ENCODE results near the gene SPINK2. TPM values are rescaled to one million over a fixed set of nuclear protein-coding genes. Genes with fewer than 3 reads are reported as not detected.

The SPINK2 gene
- total and polyA plus RNA-seq, 10 of the 15 experiments (the other 5 are each of a cell fraction or from before 2014, with no cell fraction given), result 0.13 to 1.0 (median 0.61) TPM; not detected in 1

DNA sequence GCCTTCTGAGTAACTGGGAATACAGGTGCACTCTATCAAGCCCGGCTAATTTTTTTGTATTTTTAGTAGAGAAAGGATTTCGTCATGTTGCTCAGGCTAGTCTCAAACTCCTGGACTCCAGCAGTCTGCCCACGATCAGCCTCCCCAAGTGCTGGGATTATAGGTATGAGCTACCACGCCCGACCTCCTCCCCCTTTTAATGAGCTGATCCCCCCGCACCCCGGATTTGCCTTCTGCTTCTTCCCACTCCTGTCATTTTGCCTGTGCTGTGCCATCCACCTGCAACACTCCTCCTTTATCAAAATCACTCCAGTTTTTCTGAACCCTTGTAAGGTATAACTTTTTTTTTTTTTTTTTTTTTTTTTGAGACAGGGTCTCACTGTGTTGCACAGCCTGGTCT lies 33.4 kb downstream of the SPINK2 start (continued):
- TF ChIP-seq, protein P1, sequence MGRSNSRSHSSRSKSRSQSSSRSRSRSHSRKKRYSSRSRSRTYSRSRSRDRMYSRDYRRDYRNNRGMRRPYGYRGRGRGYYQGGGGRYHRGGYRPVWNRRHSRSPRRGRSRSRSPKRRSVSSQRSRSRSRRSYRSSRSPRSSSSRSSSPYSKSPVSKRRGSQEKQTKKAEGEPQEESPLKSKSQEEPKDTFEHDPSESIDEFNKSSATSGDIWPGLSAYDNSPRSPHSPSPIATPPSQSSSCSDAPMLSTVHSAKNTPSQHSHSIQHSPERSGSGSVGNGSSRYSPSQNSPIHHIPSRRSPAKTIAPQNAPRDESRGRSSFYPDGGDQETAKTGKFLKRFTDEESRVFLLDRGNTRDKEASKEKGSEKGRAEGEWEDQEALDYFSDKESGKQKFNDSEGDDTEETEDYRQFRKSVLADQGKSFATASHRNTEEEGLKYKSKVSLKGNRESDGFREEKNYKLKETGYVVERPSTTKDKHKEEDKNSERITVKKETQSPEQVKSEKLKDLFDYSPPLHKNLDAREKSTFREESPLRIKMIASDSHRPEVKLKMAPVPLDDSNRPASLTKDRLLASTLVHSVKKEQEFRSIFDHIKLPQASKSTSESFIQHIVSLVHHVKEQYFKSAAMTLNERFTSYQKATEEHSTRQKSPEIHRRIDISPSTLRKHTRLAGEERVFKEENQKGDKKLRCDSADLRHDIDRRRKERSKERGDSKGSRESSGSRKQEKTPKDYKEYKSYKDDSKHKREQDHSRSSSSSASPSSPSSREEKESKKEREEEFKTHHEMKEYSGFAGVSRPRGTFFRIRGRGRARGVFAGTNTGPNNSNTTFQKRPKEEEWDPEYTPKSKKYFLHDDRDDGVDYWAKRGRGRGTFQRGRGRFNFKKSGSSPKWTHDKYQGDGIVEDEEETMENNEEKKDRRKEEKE (IDR thresholded peaks at IDR 0.05), result no peak

DNA sequence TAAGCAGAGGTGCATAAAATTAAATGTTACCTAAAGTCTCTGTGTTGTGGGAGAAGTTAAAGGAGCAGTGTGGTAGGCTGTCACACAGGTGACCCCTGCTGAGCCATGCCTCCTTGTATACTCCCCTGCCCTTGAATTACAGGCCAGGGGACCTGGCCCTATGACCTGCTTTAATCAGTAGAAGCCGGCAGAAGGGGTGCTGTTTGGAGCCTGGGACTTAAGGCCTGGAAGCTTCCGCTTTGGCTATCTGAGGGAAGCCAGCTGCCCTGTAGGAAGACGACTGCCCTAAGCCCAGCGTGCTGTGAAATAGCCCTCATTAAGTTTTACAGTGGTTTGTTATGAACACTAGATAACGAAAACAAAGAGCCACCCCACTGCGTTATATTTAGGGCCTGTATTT lies 34.1 kb downstream of the SPINK2 start:
- no peak overlapping the region for H2AFZ ChIP-seq (ENCODE audit: control insufficient read depth, low read depth, low read length)
- peaks cover 9% of the 10 kb centered on the region for H3K4me1 ChIP-seq (ENCODE audit: control insufficient read depth, insufficient read depth, low read length)
- DNase-seq (ENCODE audit: low read depth, low spot score) (no peak), FAIRE-seq (no peak), ATAC-seq (no peak; the same call in 2 of the 3 replicates)
- H3K4me2 ChIP-seq (ENCODE audit: control insufficient read depth, insufficient read depth), result no peak overlapping the region
- H3K27me3 ChIP-seq (replicated peaks in 1 of 2; ENCODE audit: control insufficient read depth in 2 of 2, insufficient read depth in 2 of 2, low read length in 1 of 2), result no peaks in the 10 kb centered on the region
- H3K9me3 ChIP-seq (replicated peaks; ENCODE audit: control insufficient read depth, insufficient read depth, low read length), result no peaks in the 10 kb centered on the region; the same call in 2 of the 3 replicates
- in situ Hi-C loops (cut with MboI) (no loop called here), intact Hi-C loops (cut with micrococcal nuclease; ENCODE audit: unreplicated experiment) (no loop called here)
- no peak overlapping the region for H3K4me3 ChIP-seq
- H4K20me1 ChIP-seq (ENCODE audit: control insufficient read depth, insufficient read depth), result no peaks in the 10 kb centered on the region
- ChIA-PET RAD21 (ENCODE audit: unreplicated experiment) (no interaction called here), SMC1A (ENCODE audit: uncharacterized antibody, unreplicated experiment) (no interaction called here), CTCF (no interaction called here), POLR2A (no interaction called here)
- H3K9ac ChIP-seq (ENCODE audit: control insufficient read depth, insufficient read depth, low read length), result no peak overlapping the region
- H3K36me3 ChIP-seq (ENCODE audit: control insufficient read depth in 2 of 2, insufficient read depth in 2 of 2, low read length in 1 of 2), result no peaks in the 10 kb centered on the region
- WGBS (ENCODE audit: insufficient coverage, insufficient replicate concordance, low lambda C conversion rate, missing lambda C conversion rate), result 59% methylated on average over 6 of the region's 6 CpGs
- H3K27ac ChIP-seq (ENCODE audit: control insufficient read depth, insufficient read depth), result no peak overlapping the region
- no peaks in the 10 kb centered on the region for H3K79me2 ChIP-seq (ENCODE audit: control insufficient read depth, insufficient read depth, low read length)
- BruUV-seq (replicated peaks), result no TSS peak
- TF ChIP-seq ZNF622 (IDR thresholded peaks at IDR 0.05) (no peak), IRF4 (IDR thresholded peaks at IDR 0.05; ENCODE audit: low read depth, low read length) (no peak), SMC3 (IDR thresholded peaks at IDR 0.05; ENCODE audit: borderline replicate concordance, low read length) (no peak), YY1 (IDR thresholded peaks at IDR 0.05; ENCODE audit: low read depth, low read length) (no peak), BACH1 (IDR thresholded peaks at IDR 0.05; ENCODE audit: borderline replicate concordance) (no peak), ZNF274 (IDR thresholded peaks at IDR 0.05; ENCODE audit: insufficient read depth, insufficient read length) (no peak), EGR1 (IDR thresholded peaks at IDR 0.05; ENCODE audit: borderline replicate concordance in 1 of 2, low read depth in 2 of 2, low read length in 2 of 2) (no peak), ZSCAN29 (IDR thresholded peaks at IDR 0.05) (no peak)
- TF ChIP-seq, protein P2, sequence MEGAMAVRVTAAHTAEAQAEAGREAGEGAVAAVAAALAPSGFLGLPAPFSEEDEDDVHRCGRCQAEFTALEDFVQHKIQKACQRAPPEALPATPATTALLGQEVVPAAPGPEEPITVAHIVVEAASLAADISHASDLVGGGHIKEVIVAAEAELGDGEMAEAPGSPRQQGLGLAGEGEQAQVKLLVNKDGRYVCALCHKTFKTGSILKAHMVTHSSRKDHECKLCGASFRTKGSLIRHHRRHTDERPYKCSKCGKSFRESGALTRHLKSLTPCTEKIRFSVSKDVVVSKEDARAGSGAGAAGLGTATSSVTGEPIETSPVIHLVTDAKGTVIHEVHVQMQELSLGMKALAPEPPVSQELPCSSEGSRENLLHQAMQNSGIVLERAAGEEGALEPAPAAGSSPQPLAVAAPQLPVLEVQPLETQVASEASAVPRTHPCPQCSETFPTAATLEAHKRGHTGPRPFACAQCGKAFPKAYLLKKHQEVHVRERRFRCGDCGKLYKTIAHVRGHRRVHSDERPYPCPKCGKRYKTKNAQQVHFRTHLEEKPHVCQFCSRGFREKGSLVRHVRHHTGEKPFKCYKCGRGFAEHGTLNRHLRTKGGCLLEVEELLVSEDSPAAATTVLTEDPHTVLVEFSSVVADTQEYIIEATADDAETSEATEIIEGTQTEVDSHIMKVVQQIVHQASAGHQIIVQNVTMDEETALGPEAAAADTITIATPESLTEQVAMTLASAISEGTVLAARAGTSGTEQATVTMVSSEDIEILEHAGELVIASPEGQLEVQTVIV (IDR thresholded peaks at IDR 0.05; ENCODE audit: borderline replicate concordance, partially characterized antibody), result no peak
- TF ChIP-seq, protein P3, sequence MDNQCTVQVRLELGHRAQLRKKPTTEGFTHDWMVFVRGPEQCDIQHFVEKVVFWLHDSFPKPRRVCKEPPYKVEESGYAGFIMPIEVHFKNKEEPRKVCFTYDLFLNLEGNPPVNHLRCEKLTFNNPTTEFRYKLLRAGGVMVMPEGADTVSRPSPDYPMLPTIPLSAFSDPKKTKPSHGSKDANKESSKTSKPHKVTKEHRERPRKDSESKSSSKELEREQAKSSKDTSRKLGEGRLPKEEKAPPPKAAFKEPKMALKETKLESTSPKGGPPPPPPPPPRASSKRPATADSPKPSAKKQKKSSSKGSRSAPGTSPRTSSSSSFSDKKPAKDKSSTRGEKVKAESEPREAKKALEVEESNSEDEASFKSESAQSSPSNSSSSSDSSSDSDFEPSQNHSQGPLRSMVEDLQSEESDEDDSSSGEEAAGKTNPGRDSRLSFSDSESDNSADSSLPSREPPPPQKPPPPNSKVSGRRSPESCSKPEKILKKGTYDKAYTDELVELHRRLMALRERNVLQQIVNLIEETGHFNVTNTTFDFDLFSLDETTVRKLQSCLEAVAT (IDR thresholded peaks at IDR 0.05), result no peak
- TF ChIP-seq, protein P4, sequence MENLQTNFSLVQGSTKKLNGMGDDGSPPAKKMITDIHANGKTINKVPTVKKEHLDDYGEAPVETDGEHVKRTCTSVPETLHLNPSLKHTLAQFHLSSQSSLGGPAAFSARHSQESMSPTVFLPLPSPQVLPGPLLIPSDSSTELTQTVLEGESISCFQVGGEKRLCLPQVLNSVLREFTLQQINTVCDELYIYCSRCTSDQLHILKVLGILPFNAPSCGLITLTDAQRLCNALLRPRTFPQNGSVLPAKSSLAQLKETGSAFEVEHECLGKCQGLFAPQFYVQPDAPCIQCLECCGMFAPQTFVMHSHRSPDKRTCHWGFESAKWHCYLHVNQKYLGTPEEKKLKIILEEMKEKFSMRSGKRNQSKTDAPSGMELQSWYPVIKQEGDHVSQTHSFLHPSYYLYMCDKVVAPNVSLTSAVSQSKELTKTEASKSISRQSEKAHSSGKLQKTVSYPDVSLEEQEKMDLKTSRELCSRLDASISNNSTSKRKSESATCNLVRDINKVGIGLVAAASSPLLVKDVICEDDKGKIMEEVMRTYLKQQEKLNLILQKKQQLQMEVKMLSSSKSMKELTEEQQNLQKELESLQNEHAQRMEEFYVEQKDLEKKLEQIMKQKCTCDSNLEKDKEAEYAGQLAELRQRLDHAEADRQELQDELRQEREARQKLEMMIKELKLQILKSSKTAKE (IDR thresholded peaks at IDR 0.05; ENCODE audit: low read depth, poor library complexity, severe bottlenecking), result no peak

Measured in GM12878 (cell line).